HepG2 (cell line): ENCODE measurements around the gene ZNF302. TPM values are rescaled to one million over a fixed set of nuclear protein-coding genes. Genes with fewer than 3 reads are reported as not detected.

ENCODE experiments used
- ARNT ChIP-seq: fragments of 450-650 bp; IDR thresholded peaks from 2 replicates; pipeline ENCODE4 v1.6.1; 2017
- CAMTA2 ChIP-seq: sonication (generic); formaldehyde crosslinking; IDR thresholded peaks from 2 replicates; pipeline ENCODE4 v1.4.0; 2020; ENCODE audit warnings: mild to moderate bottlenecking, missing genetic modification reagents, borderline replicate concordance
- CBX5 ChIP-seq: sonication (generic); formaldehyde crosslinking; IDR thresholded peaks from 2 replicates; pipeline ENCODE4 v1.4.0; 2020; ENCODE audit warnings: missing genetic modification reagents, borderline replicate concordance
- GLI4 ChIP-seq: sonication (generic); formaldehyde crosslinking; IDR thresholded peaks from 2 replicates; pipeline ENCODE4 v1.5.1; 2020; ENCODE audit warnings: missing genetic modification reagents, mild to moderate bottlenecking, moderate library complexity, borderline replicate concordance
- NR2F6 ChIP-seq, 2 experiments: IDR thresholded peaks; 2 replicates each; pipeline ENCODE4 v1.6.1; 2016; ENCODE audit warnings: antibody characterized with exemption in 1 of 2, mild to moderate bottlenecking in 1 of 2
- NRL ChIP-seq: sonication (generic); formaldehyde crosslinking; IDR thresholded peaks from 2 replicates; pipeline ENCODE4 v1.5.0; 2020; ENCODE audit warnings: missing genetic modification reagents, mild to moderate bottlenecking, moderate library complexity, borderline replicate concordance
- RCOR2 ChIP-seq: IDR thresholded peaks from 2 replicates; pipeline ENCODE4 v1.6.1; 2016; ENCODE audit warnings: missing biosample characterization, missing genetic modification reagents
- RFX3 ChIP-seq: IDR thresholded peaks from 2 replicates; pipeline ENCODE4 v1.6.1; 2016; ENCODE audit warnings: missing biosample characterization, missing genetic modification reagents
- STAT5B ChIP-seq: sonication (generic); formaldehyde crosslinking; IDR thresholded peaks from 2 replicates; pipeline ENCODE4 v1.4.0; 2020; ENCODE audit warnings: missing genetic modification reagents
- U2AF2 ChIP-seq: fragments of 200-400 bp; formaldehyde crosslinking; IDR thresholded peaks from 2 replicates; pipeline ENCODE4 v1.6.1; 2017; ENCODE audit warnings: low read depth, mild to moderate bottlenecking, low read length
- ZNF24 ChIP-seq: fragments of 450-650 bp; IDR thresholded peaks from 2 replicates; pipeline ENCODE4 v1.6.1; 2017; ENCODE audit warnings: antibody characterized with exemption, mild to moderate bottlenecking
- ZNF746 ChIP-seq: sonication (generic); formaldehyde crosslinking; IDR thresholded peaks from 2 replicates; pipeline ENCODE4 v1.8.0; 2022; ENCODE audit warnings: mild to moderate bottlenecking, missing genetic modification reagents
- ZNF782 ChIP-seq: sonication (generic); formaldehyde crosslinking; IDR thresholded peaks from 2 replicates; pipeline ENCODE4 v1.4.0; 2020; ENCODE audit warnings: missing genetic modification reagents, mild to moderate bottlenecking, borderline replicate concordance
- polyA plus RNA-seq, 8 experiments: library from polyadenylated mRNA; depleted of rRNA in 3 of 8; stranded (reverse) in 7 of 8; unstranded in 1 of 8; fragments of >200 nt; fragmentation: Illumina TruSeq in 4 of 8; extraction: Trizol in 4 of 8; gene quantifications; 2 replicates each; pipeline versions ENCODE4 v1.2.1 to v1.2.3, GENCODE V29; 2011 to 2016; ENCODE audit warnings: low read depth in 4 of 8, missing spikeins in 1 of 8, mixed read lengths in 1 of 8; ENCODE audit not compliant: insufficient read depth in 1 of 8
- total RNA-seq, 5 experiments: library from RNA; depleted of rRNA; stranded (reverse); fragments of >200 nt; fragmentation: Illumina TruSeq; extraction: Trizol; gene quantifications; 2 replicates each; pipeline ENCODE4 v1.2.3, GENCODE V29; 2016; ENCODE audit warnings: low read depth in 1 of 5
- TF ChIP-seq, protein P1 (sequence below): sonication (generic); formaldehyde crosslinking; IDR thresholded peaks from 2 replicates; pipeline ENCODE4 v1.8.1; 2023; ENCODE audit warnings: mild to moderate bottlenecking, missing genetic modification reagents
- TF ChIP-seq, protein P2 (sequence below): sonication (generic); formaldehyde crosslinking; IDR thresholded peaks from 2 replicates; pipeline ENCODE4 v1.9.0; 2022; ENCODE audit warnings: low read depth, missing genetic modification reagents
- TF ChIP-seq, protein P3 (sequence below): sonication (generic); formaldehyde crosslinking; IDR thresholded peaks from 2 replicates; pipeline ENCODE4 v1.4.0; 2020; ENCODE audit warnings: missing genetic modification reagents
- TF ChIP-seq, protein P4 (sequence below): sonication (generic); formaldehyde crosslinking; IDR thresholded peaks from 2 replicates; pipeline ENCODE4 v1.8.0; 2023; ENCODE audit warnings: mild to moderate bottlenecking, missing genetic modification reagents
- TF ChIP-seq, protein P5 (sequence below): sonication (generic); formaldehyde crosslinking; IDR thresholded peaks from 2 replicates; pipeline ENCODE4 v1.5.0; 2020; ENCODE audit warnings: mild to moderate bottlenecking, missing genetic modification reagents
- TF ChIP-seq, protein P6 (sequence below): sonication (generic); formaldehyde crosslinking; IDR thresholded peaks from 2 replicates; pipeline ENCODE4 v1.4.0; 2020; ENCODE audit warnings: missing genetic modification reagents

Gene ZNF302
- total and polyA plus RNA-seq, 2 of the 13 experiments (the other 11 are each of a cell fraction or from before 2014, with no cell fraction given) = not detected

DNA sequence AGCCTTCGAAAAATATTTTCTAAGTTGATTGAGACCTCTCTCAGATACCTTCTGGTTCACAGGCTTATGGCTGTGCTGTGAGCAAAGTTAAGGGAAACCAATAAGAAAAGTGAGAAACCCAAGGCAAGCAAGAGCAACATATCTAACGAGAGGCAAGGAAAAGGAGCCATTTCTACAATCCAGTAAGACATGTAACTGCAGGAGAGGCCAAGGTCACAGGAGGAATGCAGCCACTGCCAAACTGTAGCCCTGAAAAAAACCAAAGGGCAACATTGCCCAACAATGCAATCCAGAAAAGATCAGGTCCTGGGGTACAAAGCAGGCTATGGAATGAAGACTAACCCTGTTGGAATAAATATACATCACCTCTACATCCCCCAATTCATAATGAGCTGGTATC, 21.8 kb upstream of the ZNF302 start (continued):
- TF ChIP-seq, protein P1, sequence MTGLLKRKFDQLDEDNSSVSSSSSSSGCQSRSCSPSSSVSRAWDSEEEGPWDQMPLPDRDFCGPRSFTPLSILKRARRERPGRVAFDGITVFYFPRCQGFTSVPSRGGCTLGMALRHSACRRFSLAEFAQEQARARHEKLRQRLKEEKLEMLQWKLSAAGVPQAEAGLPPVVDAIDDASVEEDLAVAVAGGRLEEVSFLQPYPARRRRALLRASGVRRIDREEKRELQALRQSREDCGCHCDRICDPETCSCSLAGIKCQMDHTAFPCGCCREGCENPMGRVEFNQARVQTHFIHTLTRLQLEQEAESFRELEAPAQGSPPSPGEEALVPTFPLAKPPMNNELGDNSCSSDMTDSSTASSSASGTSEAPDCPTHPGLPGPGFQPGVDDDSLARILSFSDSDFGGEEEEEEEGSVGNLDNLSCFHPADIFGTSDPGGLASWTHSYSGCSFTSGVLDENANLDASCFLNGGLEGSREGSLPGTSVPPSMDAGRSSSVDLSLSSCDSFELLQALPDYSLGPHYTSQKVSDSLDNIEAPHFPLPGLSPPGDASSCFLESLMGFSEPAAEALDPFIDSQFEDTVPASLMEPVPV (CRISPR knock-in tag) = no peak
- TF ChIP-seq STAT5B (no peak), ZNF746 (no peak), NRL (CRISPR knock-in tag) (no peak), NR2F6 (IDR thresholded peaks at IDR 0.05) (peak; percentile 55), NR2F6 (CRISPR knock-in tag; IDR thresholded peaks at IDR 0.05) (peak; percentile 70), GLI4 (CRISPR knock-in tag) (no peak), RCOR2 (CRISPR knock-in tag) (no peak), ARNT (no peak), RFX3 (CRISPR knock-in tag) (no peak), ZNF24 (no peak), CAMTA2 (no peak), CBX5 (CRISPR knock-in tag) (no peak), ZNF782 (CRISPR knock-in tag) (no peak), U2AF2 (no peak)
- TF ChIP-seq, protein P2, sequence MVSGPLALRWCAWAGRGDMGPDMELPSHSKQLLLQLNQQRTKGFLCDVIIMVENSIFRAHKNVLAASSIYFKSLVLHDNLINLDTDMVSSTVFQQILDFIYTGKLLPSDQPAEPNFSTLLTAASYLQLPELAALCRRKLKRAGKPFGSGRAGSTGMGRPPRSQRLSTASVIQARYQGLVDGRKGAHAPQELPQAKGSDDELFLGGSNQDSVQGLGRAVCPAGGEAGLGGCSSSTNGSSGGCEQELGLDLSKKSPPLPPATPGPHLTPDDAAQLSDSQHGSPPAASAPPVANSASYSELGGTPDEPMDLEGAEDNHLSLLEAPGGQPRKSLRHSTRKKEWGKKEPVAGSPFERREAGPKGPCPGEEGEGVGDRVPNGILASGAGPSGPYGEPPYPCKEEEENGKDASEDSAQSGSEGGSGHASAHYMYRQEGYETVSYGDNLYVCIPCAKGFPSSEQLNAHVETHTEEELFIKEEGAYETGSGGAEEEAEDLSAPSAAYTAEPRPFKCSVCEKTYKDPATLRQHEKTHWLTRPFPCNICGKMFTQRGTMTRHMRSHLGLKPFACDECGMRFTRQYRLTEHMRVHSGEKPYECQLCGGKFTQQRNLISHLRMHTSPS (CRISPR knock-in tag) = no peak
- TF ChIP-seq, protein P3, sequence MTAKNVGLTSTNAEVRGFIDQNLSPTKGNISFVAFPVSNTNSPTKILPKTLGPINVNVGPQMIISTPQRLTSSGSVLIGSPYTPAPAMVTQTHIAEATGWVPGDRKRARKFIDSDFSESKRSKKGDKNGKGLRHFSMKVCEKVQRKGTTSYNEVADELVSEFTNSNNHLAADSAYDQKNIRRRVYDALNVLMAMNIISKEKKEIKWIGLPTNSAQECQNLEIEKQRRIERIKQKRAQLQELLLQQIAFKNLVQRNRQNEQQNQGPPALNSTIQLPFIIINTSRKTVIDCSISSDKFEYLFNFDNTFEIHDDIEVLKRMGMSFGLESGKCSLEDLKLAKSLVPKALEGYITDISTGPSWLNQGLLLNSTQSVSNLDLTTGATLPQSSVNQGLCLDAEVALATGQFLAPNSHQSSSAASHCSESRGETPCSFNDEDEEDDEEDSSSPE (CRISPR knock-in tag) = no peak
- TF ChIP-seq, protein P4, sequence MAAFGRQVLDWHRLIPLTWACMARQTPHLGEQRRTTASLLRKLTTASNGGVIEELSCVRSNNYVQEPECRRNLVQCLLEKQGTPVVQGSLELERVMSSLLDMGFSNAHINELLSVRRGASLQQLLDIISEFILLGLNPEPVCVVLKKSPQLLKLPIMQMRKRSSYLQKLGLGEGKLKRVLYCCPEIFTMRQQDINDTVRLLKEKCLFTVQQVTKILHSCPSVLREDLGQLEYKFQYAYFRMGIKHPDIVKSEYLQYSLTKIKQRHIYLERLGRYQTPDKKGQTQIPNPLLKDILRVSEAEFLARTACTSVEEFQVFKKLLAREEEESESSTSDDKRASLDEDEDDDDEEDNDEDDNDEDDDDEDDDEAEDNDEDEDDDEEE (CRISPR knock-in tag) = no peak
- TF ChIP-seq, protein P5, sequence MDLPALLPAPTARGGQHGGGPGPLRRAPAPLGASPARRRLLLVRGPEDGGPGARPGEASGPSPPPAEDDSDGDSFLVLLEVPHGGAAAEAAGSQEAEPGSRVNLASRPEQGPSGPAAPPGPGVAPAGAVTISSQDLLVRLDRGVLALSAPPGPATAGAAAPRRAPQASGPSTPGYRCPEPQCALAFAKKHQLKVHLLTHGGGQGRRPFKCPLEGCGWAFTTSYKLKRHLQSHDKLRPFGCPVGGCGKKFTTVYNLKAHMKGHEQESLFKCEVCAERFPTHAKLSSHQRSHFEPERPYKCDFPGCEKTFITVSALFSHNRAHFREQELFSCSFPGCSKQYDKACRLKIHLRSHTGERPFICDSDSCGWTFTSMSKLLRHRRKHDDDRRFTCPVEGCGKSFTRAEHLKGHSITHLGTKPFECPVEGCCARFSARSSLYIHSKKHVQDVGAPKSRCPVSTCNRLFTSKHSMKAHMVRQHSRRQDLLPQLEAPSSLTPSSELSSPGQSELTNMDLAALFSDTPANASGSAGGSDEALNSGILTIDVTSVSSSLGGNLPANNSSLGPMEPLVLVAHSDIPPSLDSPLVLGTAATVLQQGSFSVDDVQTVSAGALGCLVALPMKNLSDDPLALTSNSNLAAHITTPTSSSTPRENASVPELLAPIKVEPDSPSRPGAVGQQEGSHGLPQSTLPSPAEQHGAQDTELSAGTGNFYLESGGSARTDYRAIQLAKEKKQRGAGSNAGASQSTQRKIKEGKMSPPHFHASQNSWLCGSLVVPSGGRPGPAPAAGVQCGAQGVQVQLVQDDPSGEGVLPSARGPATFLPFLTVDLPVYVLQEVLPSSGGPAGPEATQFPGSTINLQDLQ (CRISPR knock-in tag) = no peak
- TF ChIP-seq, protein P6, sequence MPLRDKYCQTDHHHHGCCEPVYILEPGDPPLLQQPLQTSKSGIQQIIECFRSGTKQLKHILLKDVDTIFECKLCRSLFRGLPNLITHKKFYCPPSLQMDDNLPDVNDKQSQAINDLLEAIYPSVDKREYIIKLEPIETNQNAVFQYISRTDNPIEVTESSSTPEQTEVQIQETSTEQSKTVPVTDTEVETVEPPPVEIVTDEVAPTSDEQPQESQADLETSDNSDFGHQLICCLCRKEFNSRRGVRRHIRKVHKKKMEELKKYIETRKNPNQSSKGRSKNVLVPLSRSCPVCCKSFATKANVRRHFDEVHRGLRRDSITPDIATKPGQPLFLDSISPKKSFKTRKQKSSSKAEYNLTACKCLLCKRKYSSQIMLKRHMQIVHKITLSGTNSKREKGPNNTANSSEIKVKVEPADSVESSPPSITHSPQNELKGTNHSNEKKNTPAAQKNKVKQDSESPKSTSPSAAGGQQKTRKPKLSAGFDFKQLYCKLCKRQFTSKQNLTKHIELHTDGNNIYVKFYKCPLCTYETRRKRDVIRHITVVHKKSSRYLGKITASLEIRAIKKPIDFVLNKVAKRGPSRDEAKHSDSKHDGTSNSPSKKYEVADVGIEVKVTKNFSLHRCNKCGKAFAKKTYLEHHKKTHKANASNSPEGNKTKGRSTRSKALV = no peak
